Activated CD8-positive, alpha-beta T cell treated with anti-CD3 and anti-CD28 coated beads for 36 hours (primary cell): ENCODE results near the gene RTRAF. TPM values are rescaled to one million over a fixed set of nuclear protein-coding genes. Genes with fewer than 3 reads are reported as not detected.

Experiments used
- ATAC-seq: fragments of 200-7000 bp; cut with Tn5 transposase; one replicate; pipeline ENCODE4 v1.10.0; 2021; ENCODE audit warnings: mild to moderate bottlenecking, moderate library complexity
- CTCF ChIA-PET: fragments of 350-600 bp; sonication (Branson Sonifier 250); formaldehyde crosslinking; loops from one replicate; lab custom pipeline; 2021; ENCODE audit warnings: antibody characterized with exemption; lab: Charles Lee
- POLR2A ChIA-PET: fragments of 350-600 bp; sonication (Branson Sonifier 250); formaldehyde crosslinking; loops from one replicate; lab custom pipeline; 2021; ENCODE audit warnings: antibody characterized with exemption; lab: Charles Lee
- DNase-seq: peaks from one replicate; pipeline ENCODE4 v3.0.0-alpha.2; 2020
- H3K27ac Mint-ChIP-seq: one replicate; pipeline ENCODE4 v1.8.0; 2021; ENCODE audit warnings: mild to moderate bottlenecking, mixed read lengths
- H3K27me3 Mint-ChIP-seq: one replicate; pipeline ENCODE4 v1.8.0; 2021; ENCODE audit warnings: mixed read lengths
- H3K36me3 Mint-ChIP-seq: one replicate; pipeline ENCODE4 v1.8.0; 2021; ENCODE audit warnings: low read depth, mixed read lengths
- H3K4me1 Mint-ChIP-seq: one replicate; pipeline ENCODE4 v1.8.0; 2021; ENCODE audit warnings: low read depth, mixed read lengths
- H3K4me3 Mint-ChIP-seq: one replicate; pipeline ENCODE4 v1.8.0; 2021; ENCODE audit warnings: mild to moderate bottlenecking, moderate library complexity, mixed read lengths
- H3K9me3 Mint-ChIP-seq: one replicate; pipeline ENCODE4 v1.8.0; 2021; ENCODE audit warnings: mixed read lengths
- CTCF ChIP-seq: fragments of 200-600 bp; IDR thresholded peaks from one replicate; pipeline ENCODE4 v1.8.0; 2022; ENCODE audit warnings: antibody characterized with exemption, mild to moderate bottlenecking
- intact Hi-C: fragments of 100-400 bp; cut with micrococcal nuclease; formaldehyde crosslinking; loops from one replicate; pipeline ENCODE4 v1.10.0; 2022
- total RNA-seq, 2 experiments: library from RNA; stranded (reverse); gene quantifications; one replicate each; pipeline ENCODE4 v1.2.3, GENCODE V29; 2021

RTRAF gene
- total RNA-seq, 2 experiments from 2014 or later: 230 to 235 TPM

- Mint-ChIP-seq H3K4me1 (no peaks in the 10 kb centered on the region), H3K27me3 (peaks cover 9% of the 10 kb centered on the region), H3K4me3 (no peak overlapping the region), H3K9me3 (no peaks in the 10 kb centered on the region), H3K27ac (no peak overlapping the region), H3K36me3 (no peaks in the 10 kb centered on the region)
- ATAC-seq (no peak), DNase-seq (no peak)
- no peak for TF ChIP-seq CTCF
- ChIA-PET POLR2A (interaction anchor here (0.6 kb wide), 1 partner anchor 75 kb away, joined by 3 read pairs; no protein-coding TSS in a partner anchor), CTCF (interaction anchor here (0.8 to 1.3 kb wide), 2 partner anchors 11 to 18 kb away, joined by 3 read pairs; no protein-coding TSS in a partner anchor)
- intact Hi-C loops: no loop called here
Measured at GRCh38 chr14:52058341-52058740, 69.0 kb downstream of the RTRAF start.

DNA sequence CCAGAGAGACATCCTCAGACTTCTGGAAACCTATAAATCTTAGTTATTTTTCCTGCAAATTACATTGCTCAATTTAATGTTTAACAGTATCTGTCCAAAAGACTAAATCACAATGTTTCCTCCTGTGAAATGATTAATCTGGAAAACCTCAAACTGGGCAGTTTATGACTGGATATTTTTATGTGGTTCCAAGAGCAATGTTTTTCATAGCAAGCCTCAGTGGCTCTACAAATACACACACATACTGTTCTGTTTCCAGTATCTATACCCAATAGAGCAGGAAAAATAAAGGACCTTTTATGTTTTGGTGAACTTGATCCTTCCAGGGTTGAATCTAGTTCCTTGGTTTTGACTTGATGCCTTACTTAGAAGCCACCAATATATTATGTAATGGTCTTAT lies 70.3 kb downstream of the RTRAF start:
- H3K4me1 Mint-ChIP-seq: no peaks in the 10 kb centered on the region
- CTCF ChIA-PET: interaction anchor here (1.2 kb wide), 1 partner anchor 88 kb away, joined by 3 read pairs; no protein-coding TSS in a partner anchor
- H3K27ac Mint-ChIP-seq: no peak overlapping the region

GRCh38 chr14:52060080-52060479 lies 70.7 kb downstream of the RTRAF start:
- Mint-ChIP-seq H3K27ac (no peak overlapping the region), H3K4me3 (no peak overlapping the region), H3K36me3 (no peaks in the 10 kb centered on the region), H3K9me3 (no peaks in the 10 kb centered on the region), H3K27me3 (peaks cover 7% of the 10 kb centered on the region), H3K4me1 (no peaks in the 10 kb centered on the region)
- DNase-seq: no peak
- ATAC-seq: no peak
- no peak for TF ChIP-seq CTCF
- intact Hi-C loops: no loop called here
- CTCF ChIA-PET: interaction anchor here (1.2 kb wide), 1 partner anchor 87 kb away, joined by 3 read pairs; no protein-coding TSS in a partner anchor
- POLR2A ChIA-PET: interaction anchor here (1.0 kb wide), 1 partner anchor 9 kb away, joined by 3 read pairs; the partner anchor contains the start of gene NID2

More for the DNA sequence above, 70.3 kb downstream of the RTRAF start:
- ATAC-seq (no peak), DNase-seq (no peak)
- Mint-ChIP-seq H3K4me3 (no peak overlapping the region), H3K36me3 (no peaks in the 10 kb centered on the region), H3K27me3 (peaks cover 7% of the 10 kb centered on the region), H3K9me3 (no peaks in the 10 kb centered on the region)
- intact Hi-C loops: no loop called here
- TF ChIP-seq CTCF: no peak
- POLR2A ChIA-PET: interaction anchor here (1.0 kb wide), 1 partner anchor 9 kb away, joined by 3 read pairs; the partner anchor contains the start of gene NID2

Other genes with a start within 250 kb of the RTRAF start
- gene GNG2, start 128.9 kb upstream of the RTRAF start, total RNA-seq: 100 to 1,000 TPM; 174 to 184 TPM
- gene NID2, start 79.5 kb downstream of the RTRAF start, total RNA-seq: under 1 TPM in 1 of 2 experiments, not detected in 1; 0.29 TPM